ENCODE results near the gene TTC39C.

TTC39C gene

GRCh38 chr18:24055009-24055804 lies 40.7 kb downstream of the TTC39C start:
- no peak overlapping the region for H2BK120ac ChIP-seq (ENCODE audit: low read depth, low read length)
- H3K9me3 ChIP-seq (ENCODE audit: control insufficient read depth, low read length) = no peaks in the 10 kb centered on the region
- H3K4me1 ChIP-seq (ENCODE audit: control insufficient read depth, insufficient read depth, low read depth, low read length) = peaks cover 6% of the 10 kb centered on the region
- H4K8ac ChIP-seq (ENCODE audit: low read length) = no peak overlapping the region
- no peak for DNase-seq
- no peak overlapping the region for H2AK5ac ChIP-seq (ENCODE audit: low read length, severe bottlenecking)
- H3K36me3 ChIP-seq (ENCODE audit: control insufficient read depth in 1 of 2, insufficient read depth in 2 of 2, low read depth in 1 of 2, low read length in 2 of 2) = no peaks in the 10 kb centered on the region
- peak overlapping the region in 1 of 2 experiments; percentile 60 for H3K4me3 ChIP-seq (ENCODE audit: insufficient read depth in 1 of 2, low read depth in 1 of 2, low read length in 2 of 2)
- 69% methylated on average over 2 of the region's 3 CpGs for WGBS
- no peak overlapping the region for H3K14ac ChIP-seq (ENCODE audit: low read length in 2 of 2)
- H3K27me3 ChIP-seq (ENCODE audit: control insufficient read depth in 1 of 2, insufficient read depth in 1 of 2, low read length in 2 of 2) = no peaks in the 10 kb centered on the region
- no peak overlapping the region for H3K27ac ChIP-seq (ENCODE audit: low read length, poor library complexity, severe bottlenecking)
- no peak overlapping the region for H2BK5ac ChIP-seq (ENCODE audit: low read depth, low read length, poor library complexity, severe bottlenecking)
- no peak overlapping the region for H3K18ac ChIP-seq (ENCODE audit: low read depth in 1 of 2, low read length in 2 of 2)
- no peak overlapping the region for H3K4ac ChIP-seq (ENCODE audit: low read depth in 1 of 2, low read length in 2 of 2)
- H2AFZ ChIP-seq (ENCODE audit: low read depth, low read length) = no peak overlapping the region
- peak overlapping the region; percentile 42 for H3K9ac ChIP-seq (ENCODE audit: low read length)
- H4K91ac ChIP-seq (ENCODE audit: low read length) = no peak overlapping the region
- H2BK12ac ChIP-seq (ENCODE audit: low read length in 2 of 2) = no peak overlapping the region
- H2BK15ac ChIP-seq (ENCODE audit: low read depth, poor library complexity, severe bottlenecking) = no peak overlapping the region
- peaks cover 8% of the 10 kb centered on the region for H3K79me1 ChIP-seq (replicated peaks; ENCODE audit: low read length, poor library complexity, severe bottlenecking)
- no peak overlapping the region for H3K23ac ChIP-seq (ENCODE audit: low read length in 2 of 2)
- H3K4me2 ChIP-seq (ENCODE audit: low read length, poor library complexity, severe bottlenecking) = no peak overlapping the region

- H3K4me1 ChIP-seq (ENCODE audit: control insufficient read depth, insufficient read depth, low read depth, low read length) = peaks cover 5% of the 10 kb centered on the region
- H3K9ac ChIP-seq (ENCODE audit: low read length) = peak overlapping the region; percentile 42
- no peak overlapping the region for H4K91ac ChIP-seq (ENCODE audit: low read length)
- WGBS = 31% methylated on average over 1 of the region's 2 CpGs
- no peak overlapping the region for H2BK15ac ChIP-seq (ENCODE audit: low read depth, poor library complexity, severe bottlenecking)
- H3K4ac ChIP-seq (ENCODE audit: low read depth in 1 of 2, low read length in 2 of 2) = no peak overlapping the region
- no peaks in the 10 kb centered on the region for H3K36me3 ChIP-seq (ENCODE audit: control insufficient read depth in 1 of 2, insufficient read depth in 2 of 2, low read depth in 1 of 2, low read length in 2 of 2)
- no peak overlapping the region for H2BK12ac ChIP-seq (ENCODE audit: low read length in 2 of 2)
- no peaks in the 10 kb centered on the region for H3K9me3 ChIP-seq (ENCODE audit: control insufficient read depth, low read length)
- no peak overlapping the region for H2AFZ ChIP-seq (ENCODE audit: low read depth, low read length)
- peak overlapping the region in 1 of 2 experiments; percentile 60 for H3K4me3 ChIP-seq (ENCODE audit: insufficient read depth in 1 of 2, low read depth in 1 of 2, low read length in 2 of 2)
- no peak overlapping the region for H3K4me2 ChIP-seq (ENCODE audit: low read length, poor library complexity, severe bottlenecking)
- no peak overlapping the region for H2BK120ac ChIP-seq (ENCODE audit: low read depth, low read length)
- H3K79me1 ChIP-seq (replicated peaks; ENCODE audit: low read length, poor library complexity, severe bottlenecking) = peaks cover 8% of the 10 kb centered on the region
- H2BK5ac ChIP-seq (ENCODE audit: low read depth, low read length, poor library complexity, severe bottlenecking) = no peak overlapping the region
- no peak overlapping the region for H3K18ac ChIP-seq (ENCODE audit: low read depth in 1 of 2, low read length in 2 of 2)
- H4K8ac ChIP-seq (ENCODE audit: low read length) = no peak overlapping the region
- no peak for DNase-seq
- H3K23ac ChIP-seq (ENCODE audit: low read length in 2 of 2) = no peak overlapping the region
- no peak overlapping the region for H2AK5ac ChIP-seq (ENCODE audit: low read length, severe bottlenecking)
- no peak overlapping the region for H3K27ac ChIP-seq (ENCODE audit: low read length, poor library complexity, severe bottlenecking)
- no peak overlapping the region for H3K14ac ChIP-seq (ENCODE audit: low read length in 2 of 2)
- no peaks in the 10 kb centered on the region for H3K27me3 ChIP-seq (ENCODE audit: control insufficient read depth in 1 of 2, insufficient read depth in 1 of 2, low read length in 2 of 2)
Observed at GRCh38 chr18:24055878-24056277, 41.3 kb downstream of the TTC39C start.

GRCh38 chr18:24056506-24056905 lies 42.0 kb downstream of the TTC39C start:
- no peak overlapping the region for H3K27ac ChIP-seq (ENCODE audit: low read length, poor library complexity, severe bottlenecking)
- no peak overlapping the region for H3K4me2 ChIP-seq (ENCODE audit: low read length, poor library complexity, severe bottlenecking)
- no peak overlapping the region for H2BK15ac ChIP-seq (ENCODE audit: low read depth, poor library complexity, severe bottlenecking)
- H3K4me1 ChIP-seq (ENCODE audit: control insufficient read depth, insufficient read depth, low read depth, low read length) = no peaks in the 10 kb centered on the region
- H2BK12ac ChIP-seq (ENCODE audit: low read length in 2 of 2) = no peak overlapping the region
- H3K9ac ChIP-seq (ENCODE audit: low read length) = peak overlapping the region; percentile 42
- H2BK5ac ChIP-seq (ENCODE audit: low read depth, low read length, poor library complexity, severe bottlenecking) = no peak overlapping the region
- no peak overlapping the region for H2AK5ac ChIP-seq (ENCODE audit: low read length, severe bottlenecking)
- DNase-seq = no peak
- H3K79me1 ChIP-seq (replicated peaks; ENCODE audit: low read length, poor library complexity, severe bottlenecking) = peaks cover 6% of the 10 kb centered on the region
- no peak overlapping the region for H3K18ac ChIP-seq (ENCODE audit: low read depth in 1 of 2, low read length in 2 of 2)
- H2BK120ac ChIP-seq (ENCODE audit: low read depth, low read length) = no peak overlapping the region
- no peaks in the 10 kb centered on the region for H3K36me3 ChIP-seq (ENCODE audit: control insufficient read depth in 1 of 2, insufficient read depth in 2 of 2, low read depth in 1 of 2, low read length in 2 of 2)
- no peak overlapping the region for H2AFZ ChIP-seq (ENCODE audit: low read depth, low read length)
- H3K27me3 ChIP-seq (ENCODE audit: control insufficient read depth in 1 of 2, insufficient read depth in 1 of 2, low read length in 2 of 2) = no peaks in the 10 kb centered on the region
- H3K23ac ChIP-seq (ENCODE audit: low read length in 2 of 2) = no peak overlapping the region
- H3K4ac ChIP-seq (ENCODE audit: low read depth in 1 of 2, low read length in 2 of 2) = no peak overlapping the region
- no peaks in the 10 kb centered on the region for H3K9me3 ChIP-seq (ENCODE audit: control insufficient read depth, low read length)
- no peak overlapping the region for H4K8ac ChIP-seq (ENCODE audit: low read length)
- no peak overlapping the region for H4K91ac ChIP-seq (ENCODE audit: low read length)
- H3K4me3 ChIP-seq (ENCODE audit: insufficient read depth in 1 of 2, low read depth in 1 of 2, low read length in 2 of 2) = no peak overlapping the region
- H3K14ac ChIP-seq (ENCODE audit: low read length in 2 of 2) = no peak overlapping the region
- no CpG with 5 or more reads among the region's 2 CpGs for WGBS

GRCh38 chr18:24057804-24058203 lies 43.2 kb downstream of the TTC39C start:
- no CpG with 5 or more reads among the region's 1 CpG for WGBS
- H2BK5ac ChIP-seq (ENCODE audit: low read depth, low read length, poor library complexity, severe bottlenecking) = no peak overlapping the region
- H2AFZ ChIP-seq (ENCODE audit: low read depth, low read length) = no peak overlapping the region
- H2BK12ac ChIP-seq (ENCODE audit: low read length in 2 of 2) = no peak overlapping the region
- no peak overlapping the region for H3K9ac ChIP-seq (ENCODE audit: low read length)
- no peak overlapping the region for H3K18ac ChIP-seq (ENCODE audit: low read depth in 1 of 2, low read length in 2 of 2)
- H2AK5ac ChIP-seq (ENCODE audit: low read length, severe bottlenecking) = no peak overlapping the region
- H2BK120ac ChIP-seq (ENCODE audit: low read depth, low read length) = no peak overlapping the region
- no peak for DNase-seq
- H3K4me1 ChIP-seq (ENCODE audit: control insufficient read depth, insufficient read depth, low read depth, low read length) = no peaks in the 10 kb centered on the region
- no peak overlapping the region for H3K4me3 ChIP-seq (ENCODE audit: insufficient read depth in 1 of 2, low read depth in 1 of 2, low read length in 2 of 2)
- H4K8ac ChIP-seq (ENCODE audit: low read length) = no peak overlapping the region
- peaks cover 6% of the 10 kb centered on the region for H3K79me1 ChIP-seq (replicated peaks; ENCODE audit: low read length, poor library complexity, severe bottlenecking)
- H3K14ac ChIP-seq (ENCODE audit: low read length in 2 of 2) = no peak overlapping the region
- H3K27me3 ChIP-seq (ENCODE audit: control insufficient read depth in 1 of 2, insufficient read depth in 1 of 2, low read length in 2 of 2) = no peaks in the 10 kb centered on the region
- H4K91ac ChIP-seq (ENCODE audit: low read length) = no peak overlapping the region
- H3K36me3 ChIP-seq (ENCODE audit: control insufficient read depth in 1 of 2, insufficient read depth in 2 of 2, low read depth in 1 of 2, low read length in 2 of 2) = no peaks in the 10 kb centered on the region
- H3K27ac ChIP-seq (ENCODE audit: low read length, poor library complexity, severe bottlenecking) = no peak overlapping the region
- H3K23ac ChIP-seq (ENCODE audit: low read length in 2 of 2) = no peak overlapping the region
- no peaks in the 10 kb centered on the region for H3K9me3 ChIP-seq (ENCODE audit: control insufficient read depth, low read length)
- no peak overlapping the region for H3K4ac ChIP-seq (ENCODE audit: low read depth in 1 of 2, low read length in 2 of 2)
- no peak overlapping the region for H2BK15ac ChIP-seq (ENCODE audit: low read depth, poor library complexity, severe bottlenecking)
- no peak overlapping the region for H3K4me2 ChIP-seq (ENCODE audit: low read length, poor library complexity, severe bottlenecking)

Measured in mesenchymal stem cell (in vitro differentiated cells and primary cell).